ENCODE results near the gene HPS5. TPM values are rescaled to one million over a fixed set of nuclear protein-coding genes. Genes with fewer than 3 reads are reported as not detected.

HPS5 gene
- total and polyA plus RNA-seq, 8 donors = 5.2 to 61.3 (median 7.1) TPM

DNA sequence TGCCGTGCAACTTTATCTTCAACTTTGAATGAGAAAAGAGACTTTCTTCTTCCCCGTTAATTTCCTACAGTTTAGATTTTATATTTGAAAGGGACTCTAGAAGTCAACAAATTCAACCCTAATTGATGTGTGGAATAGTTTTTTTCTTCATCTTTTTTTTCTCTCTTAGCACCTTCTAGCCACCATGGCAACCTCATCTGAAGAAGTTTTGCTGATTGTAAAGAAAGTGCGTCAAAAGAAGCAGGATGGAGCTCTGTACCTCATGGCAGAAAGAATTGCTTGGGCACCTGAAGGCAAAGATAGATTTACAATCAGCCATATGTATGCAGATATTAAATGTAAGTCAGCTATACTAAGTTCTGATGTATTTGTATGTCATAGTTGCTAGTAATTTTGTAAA is 11.0 kb upstream of the HPS5 start:
- H3K4me3 ChIP-seq = no peak overlapping the region
- peaks cover 0 to 21% (median 10%) of the 10 kb centered on the region in 4 donors for H3K4me1 ChIP-seq
- H3K27ac ChIP-seq = no peak overlapping the region
- intact Hi-C loops (cut with DNase I; ENCODE audit: low total_unique reads) = no loop called here
- DNase-seq = no peak
- H3K27me3 ChIP-seq = no peaks in the 10 kb centered on the region
- TF ChIP-seq POLR2AphosphoS5 (IDR thresholded peaks at IDR 0.05) = no peak
- no peak for TF ChIP-seq EP300 (IDR thresholded peaks at IDR 0.05)
- TF ChIP-seq POLR2A (IDR thresholded peaks at IDR 0.05) = no peak
- TF ChIP-seq, protein P1, sequence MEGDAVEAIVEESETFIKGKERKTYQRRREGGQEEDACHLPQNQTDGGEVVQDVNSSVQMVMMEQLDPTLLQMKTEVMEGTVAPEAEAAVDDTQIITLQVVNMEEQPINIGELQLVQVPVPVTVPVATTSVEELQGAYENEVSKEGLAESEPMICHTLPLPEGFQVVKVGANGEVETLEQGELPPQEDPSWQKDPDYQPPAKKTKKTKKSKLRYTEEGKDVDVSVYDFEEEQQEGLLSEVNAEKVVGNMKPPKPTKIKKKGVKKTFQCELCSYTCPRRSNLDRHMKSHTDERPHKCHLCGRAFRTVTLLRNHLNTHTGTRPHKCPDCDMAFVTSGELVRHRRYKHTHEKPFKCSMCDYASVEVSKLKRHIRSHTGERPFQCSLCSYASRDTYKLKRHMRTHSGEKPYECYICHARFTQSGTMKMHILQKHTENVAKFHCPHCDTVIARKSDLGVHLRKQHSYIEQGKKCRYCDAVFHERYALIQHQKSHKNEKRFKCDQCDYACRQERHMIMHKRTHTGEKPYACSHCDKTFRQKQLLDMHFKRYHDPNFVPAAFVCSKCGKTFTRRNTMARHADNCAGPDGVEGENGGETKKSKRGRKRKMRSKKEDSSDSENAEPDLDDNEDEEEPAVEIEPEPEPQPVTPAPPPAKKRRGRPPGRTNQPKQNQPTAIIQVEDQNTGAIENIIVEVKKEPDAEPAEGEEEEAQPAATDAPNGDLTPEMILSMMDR (IDR thresholded peaks at IDR 0.05) = no peak
- peaks cover 41 to 87% (median 79%) of the 10 kb centered on the region in 4 donors for H3K36me3 ChIP-seq
- WGBS, 5 donors = 92 to 96% (median 93%) methylated on average over 3 of the region's 3 CpGs
- H3K9me3 ChIP-seq = no peaks in the 10 kb centered on the region

DNA sequence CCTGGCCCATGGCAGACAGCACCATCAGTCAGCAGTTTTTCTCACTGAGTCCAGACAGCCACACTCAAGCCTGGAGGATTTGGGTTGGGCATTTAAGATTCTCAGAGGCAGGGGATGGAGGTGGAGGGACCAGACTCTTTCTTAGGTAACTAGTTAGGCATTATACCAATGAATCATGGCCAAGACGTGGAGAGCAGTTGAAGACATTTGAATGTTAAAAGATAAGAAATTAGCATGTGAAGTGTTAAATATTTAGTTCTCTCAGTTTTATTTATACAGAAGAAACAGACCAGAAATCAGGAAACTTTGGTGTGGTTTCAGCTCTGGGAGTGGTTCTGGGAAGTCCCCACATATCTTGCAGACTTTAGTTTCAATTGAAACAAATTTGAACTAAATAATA is 10.4 kb upstream of the HPS5 start:
- Histone ChIP-seq H3K27me3 (no peaks in the 10 kb centered on the region), H3K4me3 (no peak overlapping the region), H3K36me3 (peaks cover 45 to 86% (median 75%) of the 10 kb centered on the region in 4 donors), H3K27ac (no peak overlapping the region), H3K4me1 (peaks cover 0 to 21% (median 10%) of the 10 kb centered on the region in 4 donors), H3K9me3 (no peaks in the 10 kb centered on the region)
- DNase-seq = no peak
- WGBS, 5 donors = 58 to 83% (median 66%) methylated on average over 1 of the region's 1 CpG
- TF ChIP-seq POLR2AphosphoS5 (IDR thresholded peaks at IDR 0.05) (no peak), POLR2A (IDR thresholded peaks at IDR 0.05) (no peak), EP300 (IDR thresholded peaks at IDR 0.05) (no peak)
- TF ChIP-seq, protein P1 (IDR thresholded peaks at IDR 0.05) = no peak
- intact Hi-C loops (cut with DNase I; ENCODE audit: low total_unique reads) = no loop called here

DNA sequence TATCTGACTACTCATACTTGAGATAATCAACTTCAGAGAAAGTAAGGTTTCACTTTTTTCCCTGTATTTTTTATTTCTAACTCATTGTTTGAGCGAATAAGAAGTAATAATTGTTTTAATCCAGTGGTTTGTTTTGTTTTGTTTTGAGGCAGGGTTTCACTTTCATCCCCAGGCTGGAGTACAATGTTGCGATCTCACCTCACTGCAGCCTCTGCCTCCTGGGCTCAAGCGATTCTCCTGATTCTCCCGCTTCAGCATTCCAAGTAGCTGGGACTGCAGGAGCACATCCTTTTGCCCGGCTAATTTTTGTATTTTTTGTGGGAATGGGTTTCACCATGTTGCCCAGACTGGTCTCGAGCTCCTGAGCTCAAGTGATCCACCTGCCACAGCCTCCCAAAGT is 9.0 kb upstream of the HPS5 start:
- H3K36me3 ChIP-seq = peaks cover 31 to 82% (median 67%) of the 10 kb centered on the region in 4 donors

DNA sequence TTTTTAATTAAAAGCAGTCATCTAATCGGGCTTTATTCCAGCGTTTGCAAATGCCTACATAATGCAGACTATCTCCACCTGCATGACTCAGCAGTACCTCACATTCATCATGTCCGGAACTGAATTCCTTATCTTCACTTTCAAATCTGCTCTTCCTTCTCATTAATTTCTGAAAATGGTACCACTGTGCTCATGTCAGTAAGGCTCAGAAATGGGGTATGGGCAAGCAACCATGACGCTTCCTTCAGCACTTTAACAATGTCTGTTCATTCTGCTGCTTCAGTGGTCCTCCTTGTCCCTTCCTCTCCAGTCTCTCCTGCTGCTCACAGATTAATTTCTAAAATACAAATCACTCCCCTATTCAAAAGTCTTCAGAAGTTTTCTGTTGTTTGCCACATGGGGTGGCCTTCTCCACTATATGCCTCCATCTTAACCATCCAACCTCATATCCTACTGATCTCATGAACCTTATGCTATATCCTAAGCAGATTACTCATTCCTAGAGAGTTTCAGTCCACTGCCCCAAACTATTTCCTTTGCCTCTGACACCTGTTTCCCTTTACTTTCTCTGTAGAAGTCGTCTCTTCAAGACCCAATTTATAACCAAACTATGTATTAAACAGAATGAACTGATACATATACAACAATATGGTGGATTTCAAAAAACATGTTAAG is 7.4 kb upstream of the HPS5 start:
- Histone ChIP-seq H3K27me3 (no peaks in the 10 kb centered on the region), H3K4me1 (peaks cover 6 to 41% (median 24%) of the 10 kb centered on the region in 4 donors), H3K9me3 (no peaks in the 10 kb centered on the region), H3K27ac (peak overlapping the region in 1 of 5 donors; percentile 37), H3K36me3 (peaks cover 23 to 71% (median 57%) of the 10 kb centered on the region in 4 donors), H3K4me3 (no peak overlapping the region)
- TF ChIP-seq POLR2A (IDR thresholded peaks at IDR 0.05) (no peak), EP300 (IDR thresholded peaks at IDR 0.05) (no peak), POLR2AphosphoS5 (IDR thresholded peaks at IDR 0.05) (no peak)
- TF ChIP-seq, protein P1 (IDR thresholded peaks at IDR 0.05) = no peak
- DNase-seq = no peak
- 58 to 66% (median 62%) methylated on average over 5 of the region's 5 CpGs for WGBS, 5 donors
- intact Hi-C loops (cut with DNase I; ENCODE audit: low total_unique reads) = loop anchor here (10.0 kb wide), 1 partner anchor 45 kb away; no protein-coding TSS in a partner anchor

More for the DNA sequence above, 9.0 kb upstream of the HPS5 start:
- peaks cover 0 to 25% (median 11%) of the 10 kb centered on the region in 4 donors for H3K4me1 ChIP-seq
- H3K9me3 ChIP-seq = no peaks in the 10 kb centered on the region
- TF ChIP-seq, protein P1 (IDR thresholded peaks at IDR 0.05) = no peak
- TF ChIP-seq POLR2A (IDR thresholded peaks at IDR 0.05) (no peak), POLR2AphosphoS5 (IDR thresholded peaks at IDR 0.05) (no peak), EP300 (IDR thresholded peaks at IDR 0.05) (no peak)
- H3K4me3 ChIP-seq = no peak overlapping the region
- intact Hi-C loops (cut with DNase I; ENCODE audit: low total_unique reads) = no loop called here
- 89 to 97% (median 91%) methylated on average over 6 of the region's 6 CpGs for WGBS, 5 donors
- DNase-seq = no peak
- H3K27me3 ChIP-seq = no peaks in the 10 kb centered on the region
- H3K27ac ChIP-seq = no peak overlapping the region

Data from stomach (tissue), 9 donors.